GM21786 (cell line): ENCODE data around the gene RABEP1.
"Not testable (repeated sequence)": the region's sequence is repeated elsewhere in the genome, so short reads cannot be mapped to it uniquely, and the experiment has no call there.

Source experiments
- ATAC-seq: cut with Tn5 transposase; IDR thresholded peaks from one replicate; pipeline ENCODE4 v1.9.1; 2021; ENCODE audit not compliant: unreplicated experiment

RABEP1 gene

DNA sequence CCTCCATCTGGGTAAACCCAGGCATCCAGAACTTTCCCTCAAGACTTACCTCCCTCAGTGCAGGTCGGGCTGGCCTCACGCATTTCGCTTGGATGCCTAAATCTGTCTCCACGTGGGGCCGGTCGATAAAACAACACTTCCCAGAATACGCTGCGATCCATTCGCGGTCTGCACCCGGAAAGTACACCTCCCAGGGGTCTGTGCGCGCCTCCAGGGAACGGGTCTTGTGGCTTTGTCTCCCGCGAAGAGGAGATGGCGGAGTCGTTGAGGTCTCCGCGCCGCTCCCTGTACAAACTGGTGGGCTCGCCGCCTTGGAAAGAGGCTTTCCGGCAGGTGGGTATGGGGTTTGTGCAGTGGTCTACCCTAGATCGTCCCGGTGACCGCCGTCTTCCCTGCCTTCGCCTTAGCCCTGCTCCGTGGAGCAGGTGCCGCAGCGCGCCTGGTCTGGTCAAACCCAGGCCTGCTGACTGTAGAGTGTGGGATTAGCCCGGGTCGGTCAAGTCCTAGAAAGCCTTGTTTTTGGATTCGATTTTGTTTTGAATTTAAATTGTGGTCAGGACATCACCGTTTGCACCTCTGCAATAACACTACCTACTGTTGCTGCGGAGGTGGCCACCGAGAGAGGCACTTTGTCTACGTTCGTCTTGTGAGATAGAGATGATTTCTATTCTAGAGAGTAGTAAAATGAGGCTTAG, 138.0 kb downstream of the RABEP1 start, which contains the start of gene RPAIN:
Gene RPAIN (plus strand): TSS at position 224 of the 695 bp plus-strand sequence. CDS start 29 bp downstream, at position 253.
- ATAC-seq, result peak; percentile 48

- ATAC-seq, result no peak
These were observed 140.4 kb downstream of the RABEP1 start for GRCh38 chr17:5422505-5422904.

- no peak for ATAC-seq
These were observed 142.8 kb downstream of the RABEP1 start for GRCh38 chr17:5424909-5425308.

- ATAC-seq, result no peak
These were observed 143.7 kb downstream of the RABEP1 start for GRCh38 chr17:5425826-5426225.

GRCh38 chr17:5429191-5429887, 147.3 kb downstream of the RABEP1 start:
- no peak for ATAC-seq

- no peak for ATAC-seq
These were observed 148.4 kb downstream of the RABEP1 start for GRCh38 chr17:5430413-5430999.

- ATAC-seq, result not testable (repeated sequence)
These were observed 149.2 kb downstream of the RABEP1 start for GRCh38 chr17:5431234-5431633.

GRCh38 chr17:5431949-5432556, 150.0 kb downstream of the RABEP1 start:
- ATAC-seq, result no peak

GRCh38 chr17:5434984-5435383, 152.9 kb downstream of the RABEP1 start:
- no peak for ATAC-seq
